GM12878 (cell line): ENCODE results near the gene OR51B4. TPM values are rescaled to one million over a fixed set of nuclear protein-coding genes. Genes with fewer than 3 reads are reported as not detected.

Source experiments
- ATAC-seq: fragments of 200-7000 bp; cut with Tn5 transposase; 3 replicates; pipeline ENCODE4 v1.9.1; 2020; ENCODE audit warnings: mild to moderate bottlenecking, moderate library complexity
- BruUV-seq: library from RNA; stranded (reverse); fragments of 400-500 nt; replicated peaks from 2 replicates; lab custom pipeline; 2021; lab: Mats Ljungman, UMichigan
- CTCF ChIA-PET: fragments of 300-600 bp; sonication (Branson Sonifier 250); formaldehyde crosslinking; extraction: SDS; loops from one replicate; lab custom pipeline; 2021; ENCODE audit warnings: inconsistent platforms; lab: Yijun Ruan, JAX
- POLR2A ChIA-PET: fragments of 350-600 bp; formaldehyde crosslinking; extraction: SDS; loops from one replicate; lab custom pipeline; 2021; ENCODE audit warnings: inconsistent platforms; lab: Charles Lee
- RAD21 ChIA-PET: fragments of 300-600 bp; sonication (Branson Sonifier 250); formaldehyde crosslinking; loops from one replicate; lab custom pipeline; 2023; ENCODE audit warnings: antibody characterized with exemption; ENCODE audit not compliant: unreplicated experiment; lab: Charles Lee
- SMC1A ChIA-PET: fragments of 300-600 bp; sonication (Branson Sonifier 250); formaldehyde crosslinking; loops from one replicate; lab custom pipeline; 2023; ENCODE audit not compliant: unreplicated experiment, uncharacterized antibody; lab: Charles Lee
- DNase-seq: peaks from one replicate; pipeline ENCODE4 v3.0.0-alpha.2; 2011; ENCODE audit warnings: low read depth, low spot score
- FAIRE-seq: peaks from 3 replicates; lab custom pipeline; 2011; peaks lifted over from hg19 to GRCh38; lab: Jason Lieb, UNC
- H2AFZ ChIP-seq: 2 replicates; pipeline ENCODE4 v1.6.0; 2011; ENCODE audit warnings: low read depth, low read length, control low read depth; ENCODE audit not compliant: control insufficient read depth
- H3K27ac ChIP-seq: 2 replicates; pipeline ENCODE4 v1.5.1; 2011; ENCODE audit warnings: control low read depth; ENCODE audit not compliant: control insufficient read depth, insufficient read depth
- H3K27me3 ChIP-seq, 2 experiments: replicated peaks in 1 of 2; 2 replicates each; pipeline versions ENCODE4 v1.6.0 to v1.6.1; 2011; ENCODE audit warnings: low read length in 1 of 2; ENCODE audit not compliant: control insufficient read depth in 2 of 2, insufficient read depth in 2 of 2
- H3K36me3 ChIP-seq, 2 experiments: 2 replicates each; pipeline ENCODE4 v1.5.1; 2011; ENCODE audit warnings: low read length in 1 of 2; ENCODE audit not compliant: control insufficient read depth in 2 of 2, insufficient read depth in 2 of 2
- H3K4me1 ChIP-seq: 2 replicates; pipeline ENCODE4 v1.6.1; 2011; ENCODE audit warnings: mild to moderate bottlenecking, low read length, moderate library complexity, mixed read lengths; ENCODE audit not compliant: control insufficient read depth, insufficient read depth
- H3K4me2 ChIP-seq: 2 replicates; pipeline ENCODE4 v1.6.0; 2011; ENCODE audit warnings: control low read depth; ENCODE audit not compliant: control insufficient read depth, insufficient read depth
- H3K4me3 ChIP-seq: fragments of 200-600 bp; sonication (generic); 2 replicates; pipeline ENCODE4 v1.5.1; 2016
- H3K79me2 ChIP-seq: 2 replicates; pipeline ENCODE4 v1.6.0; 2011; ENCODE audit warnings: low read length; ENCODE audit not compliant: control insufficient read depth, insufficient read depth
- H3K9ac ChIP-seq: 2 replicates; pipeline ENCODE4 v1.8.0; 2011; ENCODE audit warnings: low read length, control low read depth, mixed read lengths; ENCODE audit not compliant: control insufficient read depth, insufficient read depth
- H3K9me3 ChIP-seq: replicated peaks from 3 replicates; pipeline ENCODE4 v1.5.1; 2011; ENCODE audit warnings: mild to moderate bottlenecking, low read length; ENCODE audit not compliant: control insufficient read depth, insufficient read depth
- H4K20me1 ChIP-seq: 2 replicates; pipeline ENCODE4 v1.6.0; 2011; ENCODE audit not compliant: control insufficient read depth, insufficient read depth
- E2F8 ChIP-seq: fragments of 450-650 bp; IDR thresholded peaks from 2 replicates; pipeline ENCODE4 v1.6.1; 2018; ENCODE audit warnings: mild to moderate bottlenecking, low read depth, moderate library complexity; ENCODE audit not compliant: partially characterized antibody
- EED ChIP-seq: sonication (generic); IDR thresholded peaks from 2 replicates; pipeline ENCODE4 v1.6.1; 2016; ENCODE audit warnings: antibody characterized with exemption, low read depth
- HDGF ChIP-seq: fragments of 450-650 bp; IDR thresholded peaks from 2 replicates; pipeline ENCODE4 v1.6.1; 2016; ENCODE audit warnings: antibody characterized with exemption
- KAT2A ChIP-seq: conservative IDR thresholded peaks from 2 replicates; pipeline ENCODE4 v1.6.1; 2011; ENCODE audit warnings: low read depth, low read length; ENCODE audit not compliant: control insufficient read depth
- PAX5 ChIP-seq: IDR thresholded peaks from 2 replicates; pipeline ENCODE4 v1.6.1; 2011; ENCODE audit warnings: low read depth, low read length, borderline replicate concordance
- in situ Hi-C: fragments of 300-500 bp; cut with MboI; formaldehyde crosslinking; loops from 9 replicates; pipeline ENCODE4 v1.14.3; 2018; ENCODE audit warnings: mixed read lengths
- intact Hi-C: fragments of 100-400 bp; cut with micrococcal nuclease; formaldehyde crosslinking; loops from one replicate; pipeline ENCODE4 v1.14.2; 2022; ENCODE audit not compliant: unreplicated experiment
- polyA plus RNA-seq, 11 experiments: library from polyadenylated mRNA; depleted of rRNA in 4 of 11; unstranded in 6 of 11; stranded (reverse) in 5 of 11; fragments of >200 nt; fragmentation: Nextera tagmentation in 4 of 11; fragmentation: Illumina TruSeq in 1 of 11; extraction: Ambion mirVana in 4 of 11; extraction: Trizol in 1 of 11; gene quantifications; 1 replicate in 1 of 11; 2 replicates in 10 of 11; pipeline versions ENCODE4 v1.2.1 to v1.2.3, GENCODE V29; 2011 to 2016; ENCODE audit warnings: inconsistent platforms in 2 of 11, missing spikeins in 2 of 11, low read depth in 1 of 11
- total RNA-seq, 4 experiments: library from RNA; depleted of rRNA in 3 of 4; stranded (reverse); fragments of >200 nt in 3 of 4; fragmentation: Illumina TruSeq in 1 of 4; extraction: Trizol in 1 of 4; gene quantifications; 2 replicates each; pipeline versions ENCODE4 v1.2.1 to v1.2.3, GENCODE V29; 2013 to 2021
- TF ChIP-seq, protein P1 (sequence below), 3 experiments: IDR thresholded peaks in 2 of 3; conservative IDR thresholded peaks in 1 of 3; 2 replicates each; pipeline ENCODE4 v1.5.1; 2011; ENCODE audit warnings: low read depth in 3 of 3, low read length in 3 of 3, mild to moderate bottlenecking in 3 of 3, control low read depth in 2 of 3, moderate library complexity in 2 of 3, inconsistent platforms in 1 of 3, mixed read lengths in 1 of 3; ENCODE audit not compliant: control insufficient read depth in 2 of 3, insufficient read depth in 1 of 3; ENCODE audit errors: extremely low read depth in 1 of 3
- TF ChIP-seq, protein P2 (sequence below): fragments of 450-650 bp; IDR thresholded peaks from 2 replicates; pipeline ENCODE4 v1.6.1; 2016; ENCODE audit warnings: mild to moderate bottlenecking

Gene OR51B4
- total and polyA plus RNA-seq, 10 of the 15 experiments (the other 5 are each of a cell fraction or from before 2014, with no cell fraction given) = 0.23 to 2.1 TPM; not detected in 8

GRCh38 chr11:5267033-5267563, 34.6 kb downstream of the OR51B4 start (continued):
- TF ChIP-seq, protein P1, sequence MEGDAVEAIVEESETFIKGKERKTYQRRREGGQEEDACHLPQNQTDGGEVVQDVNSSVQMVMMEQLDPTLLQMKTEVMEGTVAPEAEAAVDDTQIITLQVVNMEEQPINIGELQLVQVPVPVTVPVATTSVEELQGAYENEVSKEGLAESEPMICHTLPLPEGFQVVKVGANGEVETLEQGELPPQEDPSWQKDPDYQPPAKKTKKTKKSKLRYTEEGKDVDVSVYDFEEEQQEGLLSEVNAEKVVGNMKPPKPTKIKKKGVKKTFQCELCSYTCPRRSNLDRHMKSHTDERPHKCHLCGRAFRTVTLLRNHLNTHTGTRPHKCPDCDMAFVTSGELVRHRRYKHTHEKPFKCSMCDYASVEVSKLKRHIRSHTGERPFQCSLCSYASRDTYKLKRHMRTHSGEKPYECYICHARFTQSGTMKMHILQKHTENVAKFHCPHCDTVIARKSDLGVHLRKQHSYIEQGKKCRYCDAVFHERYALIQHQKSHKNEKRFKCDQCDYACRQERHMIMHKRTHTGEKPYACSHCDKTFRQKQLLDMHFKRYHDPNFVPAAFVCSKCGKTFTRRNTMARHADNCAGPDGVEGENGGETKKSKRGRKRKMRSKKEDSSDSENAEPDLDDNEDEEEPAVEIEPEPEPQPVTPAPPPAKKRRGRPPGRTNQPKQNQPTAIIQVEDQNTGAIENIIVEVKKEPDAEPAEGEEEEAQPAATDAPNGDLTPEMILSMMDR (IDR thresholded peaks at IDR 0.05 in 2 of 3, conservative IDR thresholded peaks at IDR 0.05 in 1 of 3; ENCODE audit: control insufficient read depth in 2 of 3, extremely low read depth in 1 of 3, insufficient read depth in 1 of 3, low read depth in 3 of 3, low read length in 3 of 3) = no peak
- TF ChIP-seq E2F8 (no peak), KAT2A (no peak)

DNA sequence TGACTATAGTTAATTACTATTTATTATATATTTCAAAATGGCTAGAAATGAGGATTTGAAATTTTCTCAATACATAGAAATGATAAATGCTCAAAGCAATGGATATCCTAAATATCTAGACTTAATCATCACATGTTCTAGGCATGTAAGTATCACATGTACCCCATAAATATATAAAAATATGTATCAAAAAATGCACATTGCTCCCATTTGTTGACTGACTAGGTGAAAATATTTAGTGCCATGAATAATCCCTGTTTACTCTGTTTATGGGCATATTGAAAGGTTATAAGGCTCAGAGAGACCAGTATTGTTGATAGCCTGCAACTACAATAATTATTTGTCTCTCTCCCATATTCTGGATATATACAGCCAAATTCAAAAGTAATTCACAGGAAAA, 35.1 kb downstream of the OR51B4 start:
- TF ChIP-seq EED (no peak), HDGF (no peak), PAX5 (no peak)
- TF ChIP-seq, protein P2, sequence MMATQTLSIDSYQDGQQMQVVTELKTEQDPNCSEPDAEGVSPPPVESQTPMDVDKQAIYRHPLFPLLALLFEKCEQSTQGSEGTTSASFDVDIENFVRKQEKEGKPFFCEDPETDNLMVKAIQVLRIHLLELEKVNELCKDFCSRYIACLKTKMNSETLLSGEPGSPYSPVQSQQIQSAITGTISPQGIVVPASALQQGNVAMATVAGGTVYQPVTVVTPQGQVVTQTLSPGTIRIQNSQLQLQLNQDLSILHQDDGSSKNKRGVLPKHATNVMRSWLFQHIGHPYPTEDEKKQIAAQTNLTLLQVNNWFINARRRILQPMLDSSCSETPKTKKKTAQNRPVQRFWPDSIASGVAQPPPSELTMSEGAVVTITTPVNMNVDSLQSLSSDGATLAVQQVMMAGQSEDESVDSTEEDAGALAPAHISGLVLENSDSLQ = no peak
- intact Hi-C loops (no loop called here), in situ Hi-C loops (no loop called here)
- SMC1A ChIA-PET = no interaction called here
- Histone ChIP-seq H3K9me3 (no peaks in the 10 kb centered on the region), H3K9ac (no peak overlapping the region), H4K20me1 (no peaks in the 10 kb centered on the region), H2AFZ (no peak overlapping the region), H3K4me3 (no peak overlapping the region), H3K79me2 (no peaks in the 10 kb centered on the region), H3K27ac (no peak overlapping the region), H3K4me2 (no peak overlapping the region), H3K27me3 (no peaks in the 10 kb centered on the region), H3K36me3 (no peaks in the 10 kb centered on the region), H3K4me1 (no peaks in the 10 kb centered on the region)
- CTCF ChIA-PET = no interaction called here
- no peak for FAIRE-seq
- DNase-seq = no peak
- POLR2A ChIA-PET = no interaction called here
- ATAC-seq = no peak
- RAD21 ChIA-PET = no interaction called here
- no TSS peak for BruUV-seq
